ENCODE data around the gene CRABP1.
"Not testable (repeated sequence)": the region's sequence is repeated elsewhere in the genome, so short reads cannot be mapped to it uniquely, and the experiment has no call there.

The CRABP1 gene

GRCh38 chr15:78374436-78375393, 34.6 kb downstream of the CRABP1 start:
- no peak for DNase-seq (ENCODE audit: low read depth)

DNA sequence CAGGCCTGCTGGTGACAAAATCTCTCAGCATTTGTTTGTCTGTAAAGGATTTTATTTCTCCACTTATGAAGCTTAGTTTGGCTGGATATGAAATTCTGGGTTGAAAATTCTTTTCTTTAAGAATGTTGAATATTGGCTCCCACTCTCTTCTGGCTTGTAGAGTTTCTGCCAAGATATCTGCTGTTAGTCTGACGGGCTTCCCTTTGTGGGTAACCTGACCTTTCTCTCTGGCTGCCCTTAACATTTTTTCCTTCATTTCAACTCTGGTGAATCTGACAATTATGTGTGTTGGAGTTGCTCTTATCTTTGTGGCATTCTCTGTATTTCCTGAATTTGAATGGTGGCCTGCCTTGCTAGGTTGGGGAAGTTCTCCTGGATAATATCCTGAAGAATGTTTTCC, 40.0 kb downstream of the CRABP1 start:
- not testable (repeated sequence) for DNase-seq (ENCODE audit: low read depth)

DNA sequence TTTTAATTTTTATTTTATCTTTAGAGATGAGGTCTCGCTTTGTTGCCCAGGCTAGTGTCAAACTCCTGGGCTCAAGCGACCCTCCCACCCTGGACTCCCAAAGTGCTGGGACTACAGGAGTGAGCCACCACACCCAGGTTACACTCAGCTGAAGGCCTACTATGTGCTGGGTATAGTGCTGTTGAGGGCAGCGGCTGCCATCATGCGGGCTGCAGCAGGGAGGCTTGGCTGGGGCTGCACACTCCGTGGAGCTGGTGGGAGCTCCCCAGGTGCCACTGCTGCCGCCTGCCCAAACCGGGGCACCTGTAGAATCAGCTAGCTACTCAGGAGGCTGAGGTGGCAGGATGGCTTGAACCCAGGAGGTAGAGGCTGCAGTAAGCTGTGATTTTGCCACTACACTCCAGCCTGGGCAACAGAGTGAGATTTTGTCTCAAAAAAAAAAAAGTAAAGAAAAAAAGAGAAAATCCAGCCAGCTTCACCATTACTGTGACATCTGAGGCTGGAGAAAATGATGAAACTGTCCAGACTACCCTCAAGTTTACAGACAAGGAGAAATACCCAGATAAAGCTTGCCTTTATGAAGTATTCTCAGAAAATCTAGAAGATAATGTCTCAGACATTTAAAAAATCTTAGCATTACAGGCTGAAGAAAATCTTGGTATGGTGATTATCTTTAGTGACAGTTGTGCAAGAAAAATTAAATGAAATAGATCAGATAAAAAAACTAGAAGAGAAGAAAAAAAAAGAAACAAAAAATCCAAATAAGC, 42.1 kb downstream of the CRABP1 start:
- no peak for DNase-seq (ENCODE audit: low read depth)

DNA sequence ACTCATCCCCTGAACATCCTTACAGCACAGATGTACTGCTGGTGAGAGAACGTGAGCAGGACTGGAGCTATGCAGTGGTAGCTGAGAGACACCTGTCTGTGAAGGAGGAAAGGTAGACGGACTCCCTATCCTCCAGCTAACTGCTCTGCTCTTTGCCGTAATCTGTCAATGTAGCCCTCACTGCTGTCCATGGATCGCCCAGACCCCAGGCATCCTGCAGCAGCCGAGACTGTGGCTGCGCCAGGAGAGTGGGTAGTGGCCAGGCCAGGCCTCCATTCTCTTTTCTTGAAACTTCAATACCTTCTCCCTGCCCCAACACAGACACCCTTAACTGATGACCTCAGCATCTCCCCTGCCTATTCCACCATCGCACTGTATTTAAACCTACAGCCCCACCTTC, 44.5 kb downstream of the CRABP1 start:
- DNase-seq (ENCODE audit: low read depth): no peak

GRCh38 chr15:78387246-78388037, 47.3 kb downstream of the CRABP1 start:
- no peak for DNase-seq (ENCODE audit: low read depth)

- DNase-seq (ENCODE audit: low read depth): no peak
These were observed 48.7 kb downstream of the CRABP1 start for GRCh38 chr15:78388865-78389264.

- DNase-seq (ENCODE audit: low read depth): no peak
These were observed 49.2 kb downstream of the CRABP1 start for GRCh38 chr15:78389322-78389721.

- no peak for DNase-seq (ENCODE audit: low read depth)
These were observed 49.6 kb downstream of the CRABP1 start for GRCh38 chr15:78389738-78390137.

GRCh38 chr15:78390242-78390641, 50.1 kb downstream of the CRABP1 start:
- DNase-seq (ENCODE audit: low read depth): no peak

DNA sequence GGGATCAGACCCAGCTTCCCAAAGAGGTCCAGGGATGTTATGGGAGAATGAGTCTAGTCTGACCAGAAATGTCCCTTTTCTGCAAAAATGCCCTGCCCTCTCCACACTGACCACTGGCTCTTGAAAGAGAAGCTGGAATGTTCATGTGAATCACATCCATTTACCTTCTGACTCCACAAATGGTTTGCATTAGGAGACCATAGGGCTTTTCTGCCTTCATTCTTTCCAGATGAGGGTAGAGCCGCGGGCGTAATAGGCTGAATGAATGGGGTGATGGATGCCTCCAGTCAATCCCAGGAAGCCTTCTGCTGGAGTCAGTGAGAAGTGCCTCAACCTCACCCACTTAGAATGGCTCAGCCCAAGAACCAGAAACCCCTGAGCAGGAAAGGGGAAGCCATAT, 50.7 kb downstream of the CRABP1 start:
- DNase-seq (ENCODE audit: low read depth): no peak

DNA sequence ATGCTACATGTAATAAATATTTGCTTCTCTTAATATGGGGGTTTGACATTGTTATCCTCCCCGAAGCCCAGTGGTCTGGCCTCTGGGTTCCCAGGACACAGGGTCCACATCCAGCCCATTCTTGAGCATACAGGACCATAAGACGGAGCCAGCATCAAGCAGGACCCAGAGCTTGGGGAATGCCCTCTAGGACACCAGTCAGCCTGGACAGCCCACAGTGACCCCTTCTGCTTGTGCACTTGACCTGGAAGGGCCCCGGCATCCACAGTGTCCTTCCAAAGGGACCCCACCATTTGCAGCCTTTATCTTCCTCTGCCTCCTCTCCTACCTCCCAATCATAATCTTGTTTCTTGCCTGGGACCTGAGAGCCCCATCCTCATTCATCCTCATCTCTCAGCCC, 51.6 kb downstream of the CRABP1 start:
- no peak for DNase-seq (ENCODE audit: low read depth)

DNA sequence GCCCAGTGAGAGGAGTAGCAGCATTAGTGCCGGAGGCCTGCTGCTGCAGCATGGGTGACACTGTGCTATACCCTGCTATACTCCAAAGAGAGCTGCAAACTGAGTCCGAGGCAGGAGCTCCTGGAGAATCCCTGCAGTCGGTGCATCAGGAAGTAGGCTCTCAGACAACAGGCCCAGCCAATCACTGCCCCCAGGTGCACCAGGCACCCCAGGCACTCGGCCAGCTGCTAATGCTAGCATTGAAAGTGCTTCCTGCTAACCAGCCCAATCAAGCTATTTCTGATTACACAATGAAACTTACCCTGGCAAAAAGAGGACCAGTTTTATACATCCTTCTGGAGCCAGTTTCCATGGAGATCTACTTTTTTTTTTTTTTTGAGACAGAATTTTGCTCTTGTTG, 52.3 kb downstream of the CRABP1 start:
- no peak for DNase-seq (ENCODE audit: low read depth)

- no peak for DNase-seq (ENCODE audit: low read depth)
These were observed 53.0 kb downstream of the CRABP1 start for GRCh38 chr15:78393137-78393536.

DNA sequence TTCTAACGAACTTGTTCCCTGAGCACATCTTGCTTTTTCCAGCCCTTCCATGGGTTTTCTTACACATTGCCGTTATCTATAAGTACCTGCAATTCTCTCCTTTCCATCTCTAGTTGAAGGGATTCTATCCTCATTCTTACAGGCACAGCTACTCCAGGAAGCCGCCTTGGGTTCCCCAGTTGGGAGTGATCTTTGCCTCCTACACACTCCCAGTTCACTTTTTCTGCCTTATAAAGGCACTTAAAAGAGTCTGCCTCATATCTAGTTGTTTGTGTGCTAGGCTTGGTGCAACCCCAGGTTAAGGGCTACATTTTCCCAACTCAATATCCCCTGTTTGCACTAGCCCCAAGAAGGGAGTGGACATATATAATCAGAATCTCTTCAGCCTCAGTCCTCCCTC, 53.9 kb downstream of the CRABP1 start:
- DNase-seq (ENCODE audit: low read depth): no peak

DNA sequence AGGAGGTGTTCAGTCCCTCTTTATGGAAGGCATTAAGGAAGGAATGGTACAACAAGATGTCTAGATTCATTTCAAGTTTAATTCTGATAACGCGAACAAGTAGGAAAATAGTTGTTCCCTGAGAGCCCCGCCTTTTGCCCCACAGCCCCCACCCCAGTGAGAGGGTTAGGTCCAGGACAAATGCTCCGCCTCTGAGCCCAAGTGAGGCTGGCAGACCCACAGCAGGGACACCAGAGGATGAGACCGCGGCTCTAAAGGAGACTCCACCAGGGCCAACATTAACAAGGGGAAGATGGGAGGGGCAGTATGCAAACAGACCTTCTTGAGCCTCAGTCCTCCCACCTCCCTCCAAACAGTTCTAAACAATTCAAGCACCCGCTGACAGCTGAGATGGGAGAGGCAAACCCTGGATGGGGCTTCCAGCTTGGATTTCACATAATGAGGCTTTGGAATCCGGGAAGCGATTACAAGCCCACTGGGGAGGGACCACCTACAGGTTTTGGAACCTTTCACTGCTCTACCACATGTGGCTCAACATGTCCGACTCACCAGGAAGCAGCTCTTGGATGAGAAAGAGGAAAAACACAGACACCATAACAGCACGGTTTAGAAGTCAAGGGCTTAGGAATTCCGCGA, 54.9 kb downstream of the CRABP1 start:
- DNase-seq (ENCODE audit: low read depth): no peak

GRCh38 chr15:78396186-78396814, 56.1 kb downstream of the CRABP1 start:
- DNase-seq (ENCODE audit: low read depth): no peak

DNA sequence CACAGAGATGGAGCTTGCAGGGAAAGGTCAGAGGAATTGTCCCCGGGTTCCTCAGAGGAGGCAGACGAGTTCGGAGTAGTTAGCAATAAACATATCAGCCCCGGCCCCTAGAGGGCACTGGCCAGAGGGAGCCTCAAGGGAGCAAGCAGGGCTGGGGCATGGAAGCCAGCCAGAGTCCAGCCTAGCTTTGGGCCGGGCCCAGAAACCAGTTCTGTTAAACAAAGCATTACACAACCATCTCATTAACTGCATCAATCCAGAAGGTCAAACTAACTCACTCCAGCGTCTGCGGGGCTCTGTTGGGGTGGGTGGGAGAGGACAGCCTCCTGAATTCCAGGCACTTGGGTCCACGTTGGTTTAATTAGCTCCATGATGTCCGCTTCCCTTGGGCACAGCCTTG, 56.8 kb downstream of the CRABP1 start:
- peak; percentile 20 for DNase-seq (ENCODE audit: low read depth)

DNA sequence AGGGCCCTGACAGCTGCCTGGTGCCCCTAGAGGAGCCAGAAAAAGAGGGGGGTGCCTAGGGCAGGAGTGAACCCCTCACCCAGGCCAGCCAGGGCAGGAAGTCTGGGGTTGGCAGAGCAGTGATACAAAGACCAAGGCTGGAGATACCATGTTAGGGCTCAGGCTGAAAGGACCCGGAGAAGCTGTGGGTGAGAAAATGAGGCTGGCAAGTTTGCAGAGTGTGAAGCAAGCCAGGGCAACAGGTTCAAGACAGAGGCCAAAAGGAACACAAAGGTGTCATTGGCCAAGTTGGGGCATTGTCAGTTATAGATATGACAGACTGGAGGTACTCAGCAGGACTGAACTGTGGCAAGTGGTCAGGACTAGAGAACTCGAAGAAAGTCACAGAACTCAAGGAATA, 57.2 kb downstream of the CRABP1 start:
- no peak for DNase-seq (ENCODE audit: low read depth)

Measured in amniotic epithelial cell (primary cell).